H1 (cell line): ENCODE measurements around the gene ARHGEF28. TPM values are rescaled to one million over a fixed set of nuclear protein-coding genes. Genes with fewer than 3 reads are reported as not detected.

Source experiments
- CTCF ChIA-PET: fragments of 300-600 bp; sonication (Branson Sonifier 250); formaldehyde crosslinking; loops from one replicate; lab custom pipeline; 2021; ENCODE audit not compliant: partially characterized antibody; lab: Charles Lee
- POLR2A ChIA-PET: fragments of 300-600 bp; sonication (Branson Sonifier 250); formaldehyde crosslinking; loops from one replicate; lab custom pipeline; 2021; ENCODE audit warnings: inconsistent platforms; ENCODE audit not compliant: partially characterized antibody; lab: Charles Lee
- DNase-seq, 2 experiments: peaks; one replicate each; pipeline versions ENCODE4 v3.0.0 to v3.0.0-alpha.2; 2010 to 2022; ENCODE audit warnings: low spot score in 2 of 2, low read depth in 1 of 2, mixed read lengths in 1 of 2
- FAIRE-seq: peaks from 2 replicates; lab custom pipeline; 2011; peaks lifted over from hg19 to GRCh38; lab: Jason Lieb, UNC
- H2AFZ ChIP-seq: 2 replicates; pipeline ENCODE4 v1.8.1; 2012; ENCODE audit warnings: low read length, inconsistent platforms
- H2AK5ac ChIP-seq: 2 replicates; pipeline ENCODE4 v1.6.1; 2013; ENCODE audit warnings: low read depth, low read length
- H2BK120ac ChIP-seq: replicated peaks from 2 replicates; pipeline ENCODE3; 2013; ENCODE audit warnings: low read depth, low read length, inconsistent platforms
- H2BK12ac ChIP-seq: 2 replicates; pipeline ENCODE4 v1.6.1; 2013; ENCODE audit warnings: low read depth, low read length
- H2BK15ac ChIP-seq: 2 replicates; pipeline ENCODE4 v1.6.1; 2013; ENCODE audit warnings: low read length
- H2BK20ac ChIP-seq: 2 replicates; pipeline ENCODE4 v1.6.1; 2013; ENCODE audit warnings: low read length
- H2BK5ac ChIP-seq: 2 replicates; pipeline ENCODE4 v1.6.1; 2013; ENCODE audit warnings: low read depth, low read length
- H3K14ac ChIP-seq: 2 replicates; pipeline ENCODE4 v1.6.1; 2013; ENCODE audit warnings: inconsistent platforms; ENCODE audit not compliant: insufficient read length
- H3K18ac ChIP-seq: 2 replicates; pipeline ENCODE4 v1.6.1; 2013; ENCODE audit warnings: low read length; ENCODE audit errors: extremely low read depth
- H3K23ac ChIP-seq: 2 replicates; pipeline ENCODE4 v1.6.1; 2013; ENCODE audit warnings: inconsistent platforms; ENCODE audit not compliant: insufficient read length
- H3K23me2 ChIP-seq: 2 replicates; pipeline ENCODE4 v1.6.1; 2013; ENCODE audit warnings: low read depth, low read length
- H3K27ac ChIP-seq: 2 replicates; pipeline ENCODE4 v1.6.1; 2011; ENCODE audit warnings: low read depth, low read length, inconsistent platforms
- H3K27me3 ChIP-seq, 4 experiments: replicated peaks in 1 of 4; 1 replicate in 1 of 4; 2 replicates in 3 of 4; pipeline versions ENCODE4 v1.6.1 to v1.8.1; 2011 to 2013; ENCODE audit warnings: low read length in 3 of 4, mild to moderate bottlenecking in 3 of 4, inconsistent platforms in 2 of 4, mixed read lengths in 2 of 4, moderate library complexity in 1 of 4; ENCODE audit not compliant: control insufficient read depth in 3 of 4, insufficient read depth in 3 of 4; ENCODE audit errors: extremely low read depth in 1 of 4
- H3K36me3 ChIP-seq, 4 experiments: 2 replicates each; pipeline versions ENCODE4 v1.6.1 to v1.8.1; 2011 to 2013; ENCODE audit warnings: mild to moderate bottlenecking in 4 of 4, low read length in 3 of 4, moderate library complexity in 2 of 4, control low read depth in 1 of 4, inconsistent platforms in 1 of 4; ENCODE audit not compliant: insufficient read depth in 4 of 4, control insufficient read depth in 2 of 4
- H3K4ac ChIP-seq: replicated peaks from 2 replicates; pipeline ENCODE3; 2013; ENCODE audit warnings: low read length, low read depth, mixed read lengths, inconsistent platforms; ENCODE audit not compliant: insufficient read length
- H3K4me1 ChIP-seq, 4 experiments: replicated peaks in 1 of 4; 1 replicate in 1 of 4; 2 replicates in 3 of 4; pipeline versions ENCODE4 v1.6.1 to v1.8.1; 2011 to 2013; ENCODE audit warnings: low read length in 3 of 4, inconsistent platforms in 2 of 4, mixed read lengths in 1 of 4; ENCODE audit not compliant: insufficient read depth in 4 of 4, control insufficient read depth in 3 of 4
- H3K4me2 ChIP-seq, 2 experiments: 2 replicates each; pipeline versions ENCODE4 v1.6.1 to v1.8.1; 2011 to 2013; ENCODE audit warnings: low read depth in 2 of 2, low read length in 2 of 2, control low read depth in 1 of 2, inconsistent platforms in 1 of 2, mild to moderate bottlenecking in 1 of 2; ENCODE audit not compliant: insufficient read depth in 1 of 2
- H3K4me3 ChIP-seq, 4 experiments: fragments of 200-600, 300-600 bp in 1 of 4; sonication (generic), shearing (Covaris generic), sonication (Bioruptor Twin) in 1 of 4; 2 replicates each; pipeline versions ENCODE4 v1.5.1 to v1.8.1; 2011 to 2016; ENCODE audit warnings: low read length in 4 of 4, low read depth in 3 of 4, control low read depth in 2 of 4, inconsistent platforms in 2 of 4, mild to moderate bottlenecking in 2 of 4, mixed read lengths in 1 of 4, moderate library complexity in 1 of 4; ENCODE audit not compliant: insufficient read depth in 2 of 4; ENCODE audit errors: extremely low read depth in 1 of 4
- H3K56ac ChIP-seq: replicated peaks from 2 replicates; pipeline ENCODE3; 2013; ENCODE audit warnings: low read depth, mild to moderate bottlenecking, mixed read lengths, low read length, inconsistent platforms; ENCODE audit not compliant: insufficient read length
- H3K79me1 ChIP-seq: 2 replicates; pipeline ENCODE4 v1.6.1; 2013; ENCODE audit warnings: low read depth, low read length, control low read depth
- H3K79me2 ChIP-seq, 2 experiments: 2 replicates each; pipeline versions ENCODE4 v1.6.1 to v1.8.1; 2012 to 2013; ENCODE audit warnings: low read length in 2 of 2, mild to moderate bottlenecking in 2 of 2, inconsistent platforms in 1 of 2; ENCODE audit not compliant: insufficient read depth in 2 of 2, control insufficient read depth in 1 of 2
- H3K9ac ChIP-seq, 4 experiments: replicated peaks in 1 of 4; 1 replicate in 1 of 4; 2 replicates in 3 of 4; pipeline versions ENCODE4 v1.6.1 to v1.8.1; 2011 to 2013; ENCODE audit warnings: low read depth in 3 of 4, low read length in 3 of 4, control low read depth in 2 of 4, mild to moderate bottlenecking in 2 of 4, moderate library complexity in 2 of 4, inconsistent platforms in 1 of 4; ENCODE audit errors: extremely low read depth in 1 of 4
- H3K9me3 ChIP-seq, 2 experiments: 2 replicates each; pipeline versions ENCODE4 v1.6.1 to v1.8.1; 2012 to 2013; ENCODE audit warnings: mild to moderate bottlenecking in 2 of 2, moderate library complexity in 2 of 2, control low read depth in 1 of 2, inconsistent platforms in 1 of 2, low read depth in 1 of 2, low read length in 1 of 2, mixed read lengths in 1 of 2; ENCODE audit not compliant: insufficient read depth in 2 of 2
- H4K20me1 ChIP-seq, 2 experiments: replicated peaks in 1 of 2; 2 replicates each; pipeline versions ENCODE3 to v1.8.1; 2011 to 2013; ENCODE audit warnings: inconsistent platforms in 2 of 2, low read length in 2 of 2, mild to moderate bottlenecking in 1 of 2; ENCODE audit not compliant: insufficient read depth in 2 of 2, control insufficient read depth in 1 of 2
- H4K5ac ChIP-seq: 2 replicates; pipeline ENCODE4 v1.6.1; 2013; ENCODE audit warnings: low read length, low read depth, mixed read lengths, inconsistent platforms; ENCODE audit not compliant: insufficient read length
- H4K8ac ChIP-seq: 2 replicates; pipeline ENCODE4 v1.8.0; 2013; ENCODE audit warnings: mild to moderate bottlenecking, moderate library complexity, low read length, inconsistent platforms; ENCODE audit not compliant: insufficient read depth; ENCODE audit errors: extremely low read depth
- H4K91ac ChIP-seq: replicated peaks from 2 replicates; pipeline ENCODE3; 2013; ENCODE audit warnings: low read length, mixed read lengths, inconsistent platforms; ENCODE audit not compliant: insufficient read length
- BCL11A ChIP-seq, 2 experiments: IDR thresholded peaks; one replicate each; pipeline ENCODE4 v1.6.1; 2011; ENCODE audit warnings: low read depth in 2 of 2, low read length in 2 of 2, mild to moderate bottlenecking in 2 of 2
- CEBPB ChIP-seq: IDR thresholded peaks from 2 replicates; pipeline ENCODE4 v1.6.1; 2012; ENCODE audit warnings: low read depth, low read length
- POLR2AphosphoS5 ChIP-seq: IDR thresholded peaks from 2 replicates; pipeline ENCODE4 v1.6.1; 2011; ENCODE audit warnings: low read depth, low read length
- WGBS, 2 experiments: shearing (Covaris generic) in 1 of 2; methylation state at CpG; one replicate each; pipeline versions ENCODE4 v1.1.6 to v1.1.7; 2013 to 2015; ENCODE audit warnings: low lambda C conversion rate in 2 of 2, mixed read lengths in 2 of 2, inconsistent platforms in 1 of 2, low coverage in 1 of 2, missing lambda C conversion rate in 1 of 2; ENCODE audit not compliant: insufficient replicate concordance in 2 of 2, insufficient coverage in 1 of 2, insufficient read length in 1 of 2; ENCODE audit errors: extremely low coverage in 1 of 2, missing lambda C conversion rate in 1 of 2; 5-methylcytosine and 5-hydroxymethylcytosine counted together
- polyA plus RNA-seq, 7 experiments: library from polyadenylated mRNA; depleted of rRNA in 3 of 7; stranded (reverse) in 5 of 7; unstranded in 2 of 7; fragments of >200 nt in 5 of 7; fragments of 200-250 nt in 2 of 7; gene quantifications; 1 replicate in 5 of 7; 2 replicates in 1 of 7; 4 replicates in 1 of 7; pipeline versions ENCODE4 v1.2.1 to v1.2.3, GENCODE V29; 2011 to 2013; ENCODE audit warnings: missing spikeins in 2 of 7, mixed read lengths in 2 of 7
- total RNA-seq: library from RNA; stranded (reverse); fragmentation: NEBNext Ultra II Directional; extraction: Animal tissue kit (Norgen Biotek cat#: 25700); gene quantifications from 2 replicates; pipeline ENCODE4 v1.2.1, GENCODE V29; 2021

Gene ARHGEF28
- total and polyA plus RNA-seq, 2 of the 8 experiments (the other 6 are each of a cell fraction or from before 2014, with no cell fraction given) = 0.33 to 1.0 TPM

- POLR2A ChIA-PET = no interaction called here
These were observed 261.7 kb downstream of the ARHGEF28 start for GRCh38 chr5:73887688-73888087.

More at GRCh38 chr5:73887688-73888087, 261.7 kb downstream of the ARHGEF28 start:
- Histone ChIP-seq H3K27me3 (no peaks in the 10 kb centered on the region), H2BK12ac (no peak overlapping the region), H4K8ac (no peak overlapping the region), H3K23ac (no peak overlapping the region), H3K56ac (no peak overlapping the region), H3K14ac (no peak overlapping the region), H3K4me1 (no peaks in the 10 kb centered on the region), H3K27ac (no peak overlapping the region), H3K4ac (no peak overlapping the region), H3K4me2 (no peak overlapping the region), H4K91ac (no peak overlapping the region), H3K23me2 (no peaks in the 10 kb centered on the region), H2AK5ac (no peak overlapping the region), H3K4me3 (no peak overlapping the region), H2BK15ac (no peak overlapping the region), H3K36me3 (no peaks in the 10 kb centered on the region), H3K79me2 (no peaks in the 10 kb centered on the region)
- FAIRE-seq (no peak), DNase-seq (no peak)
- 85% methylated on average over 2 of the region's 4 CpGs; no CpG with 5 or more reads in 1 of the 2 experiments for WGBS, 2 experiments
- TF ChIP-seq CEBPB (peak; percentile 95), BCL11A (IDR thresholded peaks at IDR 0.05; ENCODE audit: low read depth in 2 of 2, low read length in 2 of 2) (no peak), POLR2AphosphoS5 (no peak)
- TF ChIP-seq, all 59 proteins: peak for 1
- Histone ChIP-seq H3K79me1 (no peaks in the 10 kb centered on the region), H3K9ac (no peak overlapping the region), H3K18ac (no peak overlapping the region), H2BK5ac (no peak overlapping the region), H2BK120ac (no peak overlapping the region), H4K20me1 (no peaks in the 10 kb centered on the region), H4K5ac (no peak overlapping the region), H3K9me3 (no peaks in the 10 kb centered on the region), H2BK20ac (no peak overlapping the region), H2AFZ (no peak overlapping the region)
- CTCF ChIA-PET = no interaction called here
